SK-N-MC (cell line): ENCODE data around the gene ZNF664.

ENCODE experiments used
- DNase-seq: peaks from one replicate; pipeline ENCODE4 v3.0.0-alpha.2; 2011; ENCODE audit warnings: low read depth, low spot score
- H3K27ac ChIP-seq: fragments of 200-600 bp; sonication (generic); 2 replicates; pipeline ENCODE4 v1.5.1; 2016; ENCODE audit warnings: mixed run types
- H3K36me3 ChIP-seq: fragments of 200-600 bp; sonication (generic); 2 replicates; pipeline ENCODE4 v1.6.1; 2017; ENCODE audit warnings: antibody characterized with exemption, low read length, mixed read lengths; ENCODE audit not compliant: insufficient read depth
- H3K4me3 ChIP-seq: fragments of 200-600 bp; sonication (generic); 2 replicates; pipeline ENCODE4 v1.5.1; 2016
- H3K9ac ChIP-seq: fragments of 200-600 bp; sonication (generic); 2 replicates; pipeline ENCODE4 v1.8.0; 2017; ENCODE audit warnings: mixed run types, mixed read lengths; ENCODE audit not compliant: insufficient read length
- H3K9me3 ChIP-seq: fragments of 200-600 bp; sonication (generic); 2 replicates; pipeline ENCODE4 v1.6.1; 2017; ENCODE audit warnings: low read depth, mild to moderate bottlenecking, antibody characterized with exemption, low read length, moderate library complexity, mixed read lengths
- EZH2 ChIP-seq: fragments of 200-600 bp; sonication (generic); IDR thresholded peaks from one replicate; pipeline ENCODE4 v1.6.1; 2017; ENCODE audit warnings: antibody characterized with exemption
- FOXP2 ChIP-seq: optimal IDR thresholded peaks from 2 replicates; pipeline ENCODE3; 2011; ENCODE audit warnings: mild to moderate bottlenecking, moderate library complexity; ENCODE audit not compliant: insufficient read depth; ENCODE audit errors: extremely low read length, control extremely low read depth
- POLR2AphosphoS5 ChIP-seq: IDR thresholded peaks from 2 replicates; pipeline ENCODE4 v1.6.1; 2012; ENCODE audit warnings: mild to moderate bottlenecking, low read depth, low read length, borderline replicate concordance

Gene ZNF664

GRCh38 chr12:124040291-124040690 lies 67.3 kb downstream of the ZNF664 start:
- no peak for DNase-seq
- TF ChIP-seq POLR2AphosphoS5 (no peak), EZH2 (no peak), FOXP2 (no peak)
- H3K9me3 ChIP-seq, result no peaks in the 10 kb centered on the region
- H3K4me3 ChIP-seq, result no peak overlapping the region
- no peak overlapping the region for H3K27ac ChIP-seq
- no peaks in the 10 kb centered on the region for H3K36me3 ChIP-seq
- H3K9ac ChIP-seq, result no peak overlapping the region

- DNase-seq, result no peak
- TF ChIP-seq EZH2, result no peak
- TF ChIP-seq POLR2AphosphoS5, result no peak
- TF ChIP-seq FOXP2, result no peak
- Histone ChIP-seq H3K4me3 (no peak overlapping the region), H3K36me3 (no peaks in the 10 kb centered on the region), H3K9ac (no peak overlapping the region), H3K27ac (no peak overlapping the region), H3K9me3 (no peaks in the 10 kb centered on the region)
These were observed 67.7 kb downstream of the ZNF664 start for GRCh38 chr12:124040737-124041136.

- H3K27ac ChIP-seq, result no peak overlapping the region
- H3K4me3 ChIP-seq, result no peak overlapping the region
- no peaks in the 10 kb centered on the region; the same call in 1 of the 2 replicates for H3K9me3 ChIP-seq
- no peak for DNase-seq
- H3K9ac ChIP-seq, result no peak overlapping the region
- TF ChIP-seq POLR2AphosphoS5 (no peak), EZH2 (no peak), FOXP2 (no peak)
- H3K36me3 ChIP-seq, result no peaks in the 10 kb centered on the region
These were observed 68.9 kb downstream of the ZNF664 start for GRCh38 chr12:124041907-124042306.

- TF ChIP-seq POLR2AphosphoS5 (no peak), FOXP2 (no peak), EZH2 (no peak)
- Histone ChIP-seq H3K4me3 (no peak overlapping the region), H3K27ac (no peak overlapping the region), H3K9me3 (peaks cover 2% of the 10 kb centered on the region; the same call in 1 of the 2 replicates), H3K36me3 (no peaks in the 10 kb centered on the region), H3K9ac (no peak overlapping the region)
- DNase-seq, result no peak
These were observed 71.0 kb downstream of the ZNF664 start for GRCh38 chr12:124044021-124044420.

- Histone ChIP-seq H3K9ac (no peak overlapping the region), H3K36me3 (no peaks in the 10 kb centered on the region), H3K9me3 (peaks cover 2% of the 10 kb centered on the region; the same call in 1 of the 2 replicates), H3K4me3 (no peak overlapping the region), H3K27ac (no peak overlapping the region)
- DNase-seq, result no peak
- no peak for TF ChIP-seq FOXP2
- no peak for TF ChIP-seq EZH2
- TF ChIP-seq POLR2AphosphoS5, result no peak
These were observed 71.8 kb downstream of the ZNF664 start for GRCh38 chr12:124044809-124045321.

GRCh38 chr12:124045671-124046455 lies 72.8 kb downstream of the ZNF664 start:
- H3K4me3 ChIP-seq, result no peak overlapping the region
- no peaks in the 10 kb centered on the region for H3K36me3 ChIP-seq
- no peak overlapping the region for H3K27ac ChIP-seq
- no peak for DNase-seq
- peaks cover 2% of the 10 kb centered on the region; the same call in 1 of the 2 replicates for H3K9me3 ChIP-seq
- H3K9ac ChIP-seq, result no peak overlapping the region
- TF ChIP-seq EZH2 (no peak), FOXP2 (no peak), POLR2AphosphoS5 (no peak)

GRCh38 chr12:124046456-124046740 lies 73.4 kb downstream of the ZNF664 start:
- no peak for DNase-seq
- Histone ChIP-seq H3K36me3 (no peaks in the 10 kb centered on the region), H3K9ac (no peak overlapping the region), H3K9me3 (peaks cover 2% of the 10 kb centered on the region; the same call in 1 of the 2 replicates), H3K27ac (no peak overlapping the region), H3K4me3 (no peak overlapping the region)
- TF ChIP-seq POLR2AphosphoS5 (no peak), FOXP2 (no peak), EZH2 (no peak)

GRCh38 chr12:124047045-124047566 lies 74.1 kb downstream of the ZNF664 start:
- no peak for DNase-seq
- Histone ChIP-seq H3K9ac (no peak overlapping the region), H3K36me3 (no peaks in the 10 kb centered on the region), H3K9me3 (peaks cover 2% of the 10 kb centered on the region; the same call in 1 of the 2 replicates), H3K4me3 (no peak overlapping the region), H3K27ac (no peak overlapping the region)
- TF ChIP-seq EZH2, result no peak
- TF ChIP-seq FOXP2, result no peak
- TF ChIP-seq POLR2AphosphoS5, result no peak

- no peak for DNase-seq
- no peak overlapping the region for H3K4me3 ChIP-seq
- peaks cover 2% of the 10 kb centered on the region; the same call in 1 of the 2 replicates for H3K9me3 ChIP-seq
These were observed 76.6 kb downstream of the ZNF664 start for GRCh38 chr12:124049451-124050094.

More at GRCh38 chr12:124049451-124050094, 76.6 kb downstream of the ZNF664 start:
- H3K36me3 ChIP-seq, result no peaks in the 10 kb centered on the region
- H3K9ac ChIP-seq, result no peak overlapping the region
- no peak overlapping the region for H3K27ac ChIP-seq
- TF ChIP-seq FOXP2 (no peak), POLR2AphosphoS5 (no peak), EZH2 (no peak)
